HFFc6 (cell line): ENCODE results near the gene CDC14B. TPM values are rescaled to one million over a fixed set of nuclear protein-coding genes. Genes with fewer than 3 reads are reported as not detected.
"Not testable (repeated sequence)": the region's sequence is repeated elsewhere in the genome, so short reads cannot be mapped to it uniquely, and the experiment has no call there.

Source experiments
- DNase-seq: peaks from one replicate; pipeline ENCODE4 v3.0.0-alpha.2; 2018
- H3K27ac Mint-ChIP-seq: 2 replicates; pipeline ENCODE4 v1.8.0; 2020; ENCODE audit warnings: mild to moderate bottlenecking, mixed read lengths
- H3K27me3 Mint-ChIP-seq: 2 replicates; pipeline ENCODE4 v1.8.0; 2021; ENCODE audit warnings: mild to moderate bottlenecking, moderate library complexity, mixed read lengths; ENCODE audit not compliant: insufficient read depth
- H3K36me3 Mint-ChIP-seq: 2 replicates; pipeline ENCODE4 v1.8.0; 2021; ENCODE audit warnings: low read depth, mixed read lengths
- H3K4me1 Mint-ChIP-seq: 2 replicates; pipeline ENCODE4 v1.8.0; 2020; ENCODE audit warnings: low read depth, mixed read lengths
- H3K4me3 Mint-ChIP-seq: 2 replicates; pipeline ENCODE4 v1.8.0; 2020; ENCODE audit warnings: mild to moderate bottlenecking, moderate library complexity, mixed read lengths
- H3K9me3 Mint-ChIP-seq: 2 replicates; pipeline ENCODE4 v1.8.0; 2020; ENCODE audit warnings: mild to moderate bottlenecking, mixed read lengths
- total RNA-seq, 6 experiments: library from RNA; stranded (reverse); fragmentation: NEBNext Ultra II Directional; extraction: Animal tissue kit (Norgen Biotek cat#: 25700); gene quantifications; 2 replicates in 1 of 6; 3 replicates in 5 of 6; pipeline ENCODE4 v1.2.3, GENCODE V29; 2021
- TF ChIP-seq, protein P1 (sequence below): fragments of 200-600 bp; sonication (generic); IDR thresholded peaks from 2 replicates; pipeline ENCODE4 v1.5.0; 2021; ENCODE audit warnings: antibody characterized with exemption, mild to moderate bottlenecking

CDC14B gene
- total RNA-seq, 6 experiments from 2014 or later: 10.7 to 14.9 (median 12.1) TPM

DNA sequence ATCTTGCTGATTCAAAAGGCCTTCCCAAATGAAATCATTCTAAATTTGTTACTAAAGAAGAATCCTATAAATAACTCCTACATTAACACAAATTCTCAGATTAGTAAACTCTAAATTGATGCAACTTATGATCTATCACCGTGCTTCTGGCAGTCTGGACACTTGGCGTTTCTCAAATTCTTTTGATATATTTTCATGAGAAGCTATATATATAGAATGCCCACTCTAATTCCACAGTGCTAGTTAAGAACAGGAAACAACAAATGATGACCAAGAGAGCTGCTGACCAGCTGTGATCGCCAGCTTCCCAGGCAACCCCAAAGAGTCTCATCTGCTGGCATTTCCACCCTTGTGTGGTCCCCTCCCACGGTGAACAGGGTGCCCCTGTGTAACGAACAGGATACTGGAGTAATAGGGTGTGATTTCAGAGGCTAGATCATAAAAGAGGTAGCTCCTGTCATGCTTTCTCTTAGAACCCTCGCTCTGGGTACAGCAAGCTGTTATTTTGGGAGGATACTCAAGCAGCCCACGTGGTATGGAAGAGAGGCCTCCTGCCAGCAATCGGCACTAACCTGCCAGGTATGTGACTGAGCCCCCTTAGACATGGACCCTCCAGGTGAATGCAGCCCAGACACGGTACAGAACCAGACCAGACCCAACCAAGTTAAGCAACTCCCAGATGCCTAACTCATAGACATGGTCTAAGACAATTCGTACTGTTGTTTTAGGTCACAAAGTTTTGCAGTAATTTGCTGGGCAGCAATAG, 64.7 kb downstream of the CDC14B start:
- TF ChIP-seq, protein P1, sequence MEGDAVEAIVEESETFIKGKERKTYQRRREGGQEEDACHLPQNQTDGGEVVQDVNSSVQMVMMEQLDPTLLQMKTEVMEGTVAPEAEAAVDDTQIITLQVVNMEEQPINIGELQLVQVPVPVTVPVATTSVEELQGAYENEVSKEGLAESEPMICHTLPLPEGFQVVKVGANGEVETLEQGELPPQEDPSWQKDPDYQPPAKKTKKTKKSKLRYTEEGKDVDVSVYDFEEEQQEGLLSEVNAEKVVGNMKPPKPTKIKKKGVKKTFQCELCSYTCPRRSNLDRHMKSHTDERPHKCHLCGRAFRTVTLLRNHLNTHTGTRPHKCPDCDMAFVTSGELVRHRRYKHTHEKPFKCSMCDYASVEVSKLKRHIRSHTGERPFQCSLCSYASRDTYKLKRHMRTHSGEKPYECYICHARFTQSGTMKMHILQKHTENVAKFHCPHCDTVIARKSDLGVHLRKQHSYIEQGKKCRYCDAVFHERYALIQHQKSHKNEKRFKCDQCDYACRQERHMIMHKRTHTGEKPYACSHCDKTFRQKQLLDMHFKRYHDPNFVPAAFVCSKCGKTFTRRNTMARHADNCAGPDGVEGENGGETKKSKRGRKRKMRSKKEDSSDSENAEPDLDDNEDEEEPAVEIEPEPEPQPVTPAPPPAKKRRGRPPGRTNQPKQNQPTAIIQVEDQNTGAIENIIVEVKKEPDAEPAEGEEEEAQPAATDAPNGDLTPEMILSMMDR: no peak
- H3K4me3 Mint-ChIP-seq: peak overlapping the region; percentile 76
- H3K27ac Mint-ChIP-seq: peak overlapping the region; percentile 93
- peaks cover 1% of the 10 kb centered on the region for H3K27me3 Mint-ChIP-seq
- H3K4me1 Mint-ChIP-seq: peaks cover 58% of the 10 kb centered on the region
- H3K9me3 Mint-ChIP-seq: no peaks in the 10 kb centered on the region
- H3K36me3 Mint-ChIP-seq: peaks cover 4% of the 10 kb centered on the region; the same call in 1 of the 2 replicates
- DNase-seq: peak; percentile 53

DNA sequence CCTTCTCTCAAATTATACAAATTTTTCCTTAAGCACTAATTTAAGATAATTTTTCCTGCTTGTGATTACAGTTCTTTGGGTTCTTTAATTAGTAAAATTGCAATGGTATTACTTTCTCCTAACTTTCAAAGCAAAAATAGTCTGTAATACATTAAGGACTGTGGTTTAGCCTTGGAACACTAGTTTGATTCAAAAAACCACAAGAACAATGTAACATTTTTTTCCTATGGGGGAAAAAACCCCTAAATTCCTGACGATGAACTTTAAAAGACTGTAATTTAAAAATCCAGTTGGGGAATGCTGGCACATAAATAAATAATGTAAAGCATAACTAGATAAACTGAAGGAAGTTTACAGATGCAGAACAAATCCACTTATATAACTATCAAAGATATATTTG, 65.3 kb downstream of the CDC14B start:
- TF ChIP-seq, protein P1: no peak

DNA sequence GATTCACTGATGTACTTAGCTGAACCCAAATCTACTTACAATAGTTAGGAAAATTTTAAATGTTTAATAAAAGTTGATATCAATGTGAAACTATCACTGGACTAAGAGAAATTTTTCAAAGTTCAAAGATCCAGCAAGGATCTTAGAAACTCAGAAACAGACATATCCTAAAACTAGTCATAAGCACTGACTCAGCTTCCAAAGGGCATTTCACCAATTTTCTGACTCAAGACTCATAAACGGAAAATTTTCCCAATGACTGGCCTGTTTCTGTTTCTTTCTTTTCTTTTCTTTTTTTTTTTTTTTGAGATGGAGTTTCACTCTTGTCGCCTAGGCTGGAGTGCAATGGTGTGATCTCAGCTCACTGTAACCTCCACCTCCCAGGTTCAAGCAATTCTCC, 66.6 kb downstream of the CDC14B start:
- Mint-ChIP-seq H3K9me3 (no peaks in the 10 kb centered on the region), H3K27ac (peak overlapping the region; percentile 93), H3K36me3 (peaks cover 4% of the 10 kb centered on the region; the same call in 1 of the 2 replicates), H3K4me3 (peak overlapping the region; percentile 76), H3K27me3 (peaks cover 1% of the 10 kb centered on the region; the same call in 1 of the 2 replicates), H3K4me1 (peaks cover 58% of the 10 kb centered on the region)
- peak; percentile 82 for DNase-seq
- TF ChIP-seq, protein P1: no peak

More for the DNA sequence above, 65.3 kb downstream of the CDC14B start:
- peaks cover 1% of the 10 kb centered on the region; the same call in 1 of the 2 replicates for H3K27me3 Mint-ChIP-seq
- no peaks in the 10 kb centered on the region for H3K9me3 Mint-ChIP-seq
- H3K27ac Mint-ChIP-seq: peak overlapping the region; percentile 93
- H3K36me3 Mint-ChIP-seq: peaks cover 4% of the 10 kb centered on the region; the same call in 1 of the 2 replicates
- DNase-seq: no peak
- peaks cover 58% of the 10 kb centered on the region for H3K4me1 Mint-ChIP-seq
- H3K4me3 Mint-ChIP-seq: peak overlapping the region; percentile 76

DNA sequence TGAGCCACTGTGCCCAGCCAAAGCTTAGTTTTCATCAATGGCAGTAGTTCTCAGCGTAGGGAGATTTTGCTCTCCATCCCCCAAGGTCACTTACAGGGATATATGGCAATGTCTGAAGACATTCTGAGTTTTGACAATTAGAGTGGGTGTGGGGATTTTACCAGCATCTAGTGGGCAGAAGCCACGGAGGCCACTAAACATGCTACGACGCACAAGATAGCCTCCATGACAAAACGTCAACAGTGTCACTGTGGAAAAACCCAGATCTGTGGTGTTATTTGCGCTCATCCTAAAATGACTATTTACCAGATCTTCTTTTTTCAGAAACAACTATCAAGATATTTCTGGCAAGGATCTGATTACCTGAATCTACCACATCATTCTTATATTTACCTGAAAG, 68.2 kb downstream of the CDC14B start:
- Mint-ChIP-seq H3K4me1 (peaks cover 47% of the 10 kb centered on the region), H3K9me3 (no peaks in the 10 kb centered on the region), H3K27me3 (peaks cover 1% of the 10 kb centered on the region; the same call in 1 of the 2 replicates), H3K27ac (no peak overlapping the region), H3K4me3 (no peak overlapping the region), H3K36me3 (peaks cover 4% of the 10 kb centered on the region; the same call in 1 of the 2 replicates)
- TF ChIP-seq, protein P1: no peak
- DNase-seq: no peak

DNA sequence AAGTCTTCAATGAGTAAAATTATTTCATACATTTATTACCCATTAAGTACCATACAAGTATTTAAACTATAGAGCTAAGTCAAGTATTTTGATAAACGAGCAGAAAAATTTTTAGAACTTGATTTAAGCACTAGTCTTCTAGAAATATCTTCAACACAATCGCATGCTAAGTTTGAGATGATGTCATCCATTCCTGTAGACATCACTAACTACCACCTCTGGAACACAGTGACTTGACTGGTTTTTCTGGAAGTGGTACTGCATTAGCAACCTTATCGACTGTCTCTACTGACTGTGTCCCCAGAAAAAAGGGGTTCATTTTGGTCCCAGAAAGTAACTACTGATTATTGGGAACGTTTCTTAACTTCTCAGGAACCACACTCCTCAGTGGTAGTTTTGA, 69.0 kb downstream of the CDC14B start:
- no peak for DNase-seq
- no peak overlapping the region for H3K4me3 Mint-ChIP-seq
- no peaks in the 10 kb centered on the region for H3K9me3 Mint-ChIP-seq
- peaks cover 40% of the 10 kb centered on the region for H3K4me1 Mint-ChIP-seq
- no peak overlapping the region for H3K27ac Mint-ChIP-seq
- H3K27me3 Mint-ChIP-seq: peaks cover under 1% of the 10 kb centered on the region; the same call in 1 of the 2 replicates
- TF ChIP-seq, protein P1: no peak
- peaks cover 8% of the 10 kb centered on the region for H3K36me3 Mint-ChIP-seq

DNA sequence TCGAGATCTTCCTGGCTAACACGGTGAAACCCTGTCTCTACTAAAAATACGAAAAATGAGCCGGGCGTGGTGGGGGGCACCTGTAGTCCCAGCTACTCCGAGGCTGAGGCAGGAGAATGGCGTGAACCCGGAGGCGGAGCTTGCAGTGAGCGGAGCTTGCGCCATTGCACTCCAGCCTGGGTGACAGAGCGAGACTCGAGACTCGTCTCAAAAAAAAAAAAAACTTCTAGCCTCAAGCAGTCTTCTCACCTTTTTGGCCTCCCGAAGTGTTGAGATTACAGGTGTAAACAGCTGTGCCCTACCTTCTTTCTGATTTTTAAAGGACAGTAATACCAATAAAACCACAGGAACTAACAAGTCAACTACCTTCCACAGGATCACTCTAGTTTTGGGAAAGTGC, 76.5 kb downstream of the CDC14B start:
- H3K27me3 Mint-ChIP-seq, H3K27ac Mint-ChIP-seq, H3K36me3 Mint-ChIP-seq, H3K4me1 Mint-ChIP-seq, H3K4me3 Mint-ChIP-seq, DNase-seq, H3K9me3 Mint-ChIP-seq: not testable (repeated sequence)
